Uterus (tissue), 4 donors: ENCODE data around the gene CNOT3. TPM values are rescaled to one million over a fixed set of nuclear protein-coding genes. Genes with fewer than 3 reads are reported as not detected.

ENCODE experiments used
- DNase-seq, 2 donors: peaks; one replicate each; pipeline ENCODE4 v3.0.0-alpha.2; 2019 to 2020
- H3K27ac ChIP-seq, 2 donors: fragments of 200-600 bp; sonication (generic); 1 replicate in 1 of 2; 2 replicates in 1 of 2; pipeline ENCODE4 v1.5.1; 2016 to 2018
- H3K27me3 ChIP-seq, 2 donors: fragments of 200-600 bp; sonication (generic); one replicate each; pipeline ENCODE4 v1.5.1; 2018 to 2019; ENCODE audit warnings: control low read depth in 1 of 2
- H3K36me3 ChIP-seq, 2 donors: fragments of 200-600 bp; sonication (generic); one replicate each; pipeline ENCODE4 v1.5.1; 2019; ENCODE audit warnings: control low read depth in 1 of 2
- H3K4me1 ChIP-seq, 2 donors: fragments of 200-600 bp; sonication (generic); one replicate each; pipeline ENCODE4 v1.5.1; 2018 to 2019; ENCODE audit warnings: control low read depth in 1 of 2
- H3K4me3 ChIP-seq, 2 donors: fragments of 200-600 bp; sonication (generic); 1 replicate in 1 of 2; 2 replicates in 1 of 2; pipeline ENCODE4 v1.5.1; 2018 to 2019; ENCODE audit warnings: mild to moderate bottlenecking in 1 of 2
- H3K9me3 ChIP-seq, 2 donors: fragments of 200-600 bp; sonication (generic); one replicate each; pipeline ENCODE4 v1.5.1; 2019; ENCODE audit warnings: control low read depth in 1 of 2
- CTCF ChIP-seq, 4 experiments: fragments of 200-600 bp in 2 of 4; fragments of 450-650 bp in 2 of 4; sonication (generic) in 2 of 4; IDR thresholded peaks; one replicate each; pipeline ENCODE4 v1.5.1; 2016 to 2019; ENCODE audit warnings: antibody characterized with exemption in 4 of 4, mild to moderate bottlenecking in 2 of 4, moderate library complexity in 1 of 4
- POLR2A ChIP-seq, 2 donors: fragments of 450-650 bp; IDR thresholded peaks; one replicate each; pipeline ENCODE4 v1.6.1; 2016; ENCODE audit warnings: antibody characterized with exemption in 2 of 2, mild to moderate bottlenecking in 1 of 2, moderate library complexity in 1 of 2
- intact Hi-C: fragments of 100-400 bp; cut with DNase I; formaldehyde crosslinking; loops from one replicate; pipeline ENCODE4 v1.15.1; 2023; ENCODE audit warnings: low total_unique reads
- total RNA-seq, 4 donors: library from RNA; depleted of rRNA in 3 of 4; stranded (reverse); fragments of >200 nt in 3 of 4; gene quantifications; one replicate each; pipeline versions ENCODE4 v1.1.0 to v1.2.4, GENCODE V29; 2014 to 2023
- donor health status: DM: yes; HTN: yes; CAD: no.

The CNOT3 gene
- total RNA-seq, 4 donors from 2014 or later: 0.88 to 41.6 (median 9.9) TPM

- no peak overlapping the region for H3K27ac ChIP-seq
- H3K36me3 ChIP-seq: no peaks in the 10 kb centered on the region
- no peaks in the 10 kb centered on the region for H3K9me3 ChIP-seq
- DNase-seq: no peak
- H3K4me3 ChIP-seq: no peak overlapping the region
- H3K27me3 ChIP-seq: no peaks in the 10 kb centered on the region
- no peaks in the 10 kb centered on the region for H3K4me1 ChIP-seq
- TF ChIP-seq POLR2A (IDR thresholded peaks at IDR 0.05): no peak
- TF ChIP-seq CTCF (IDR thresholded peaks at IDR 0.05): no peak
- intact Hi-C loops: no loop called here
Observed at GRCh38 chr19:54145541-54146158, 8.1 kb downstream of the CNOT3 start.

GRCh38 chr19:54147676-54148075 is 10.1 kb downstream of the CNOT3 start:
- no peak for TF ChIP-seq POLR2A (IDR thresholded peaks at IDR 0.05)
- TF ChIP-seq CTCF (IDR thresholded peaks at IDR 0.05): no peak
- no peaks in the 10 kb centered on the region for H3K27me3 ChIP-seq
- peak overlapping the region in 1 of 2 donors; percentile 16 for H3K27ac ChIP-seq
- no peaks in the 10 kb centered on the region for H3K4me1 ChIP-seq
- no peaks in the 10 kb centered on the region for H3K36me3 ChIP-seq
- H3K9me3 ChIP-seq: no peaks in the 10 kb centered on the region
- no peak overlapping the region for H3K4me3 ChIP-seq
- peak in 1 of 2 donors; percentile 64 for DNase-seq
- intact Hi-C loops: no loop called here

- no peak overlapping the region for H3K4me3 ChIP-seq
- TF ChIP-seq POLR2A (IDR thresholded peaks at IDR 0.05) (no peak), CTCF (IDR thresholded peaks at IDR 0.05) (no peak)
- intact Hi-C loops: no loop called here
- H3K9me3 ChIP-seq: no peaks in the 10 kb centered on the region
- no peak for DNase-seq
- H3K27ac ChIP-seq: peak overlapping the region in 1 of 2 donors; percentile 16
- no peaks in the 10 kb centered on the region for H3K36me3 ChIP-seq
- H3K4me1 ChIP-seq: no peaks in the 10 kb centered on the region
- H3K27me3 ChIP-seq: no peaks in the 10 kb centered on the region
Observed at GRCh38 chr19:54148158-54148557, 10.6 kb downstream of the CNOT3 start.

GRCh38 chr19:54149021-54149812 is 11.7 kb downstream of the CNOT3 start:
- Histone ChIP-seq H3K27me3 (no peaks in the 10 kb centered on the region), H3K4me3 (no peak overlapping the region), H3K36me3 (no peaks in the 10 kb centered on the region), H3K9me3 (no peaks in the 10 kb centered on the region), H3K4me1 (no peaks in the 10 kb centered on the region), H3K27ac (no peak overlapping the region)
- intact Hi-C loops: no loop called here
- TF ChIP-seq POLR2A (IDR thresholded peaks at IDR 0.05): no peak
- no peak for TF ChIP-seq CTCF (IDR thresholded peaks at IDR 0.05)
- no peak for DNase-seq

- Histone ChIP-seq H3K27me3 (no peaks in the 10 kb centered on the region), H3K4me1 (no peaks in the 10 kb centered on the region), H3K9me3 (no peaks in the 10 kb centered on the region), H3K4me3 (no peak overlapping the region), H3K36me3 (no peaks in the 10 kb centered on the region), H3K27ac (no peak overlapping the region)
- TF ChIP-seq POLR2A (IDR thresholded peaks at IDR 0.05) (no peak), CTCF (IDR thresholded peaks at IDR 0.05) (no peak)
- no peak for DNase-seq
- intact Hi-C loops: no loop called here
Observed at GRCh38 chr19:54151362-54152035, 13.9 kb downstream of the CNOT3 start.
